Caco-2 (cell line): ENCODE data around the gene CADPS2. TPM values are rescaled to one million over a fixed set of nuclear protein-coding genes. Genes with fewer than 3 reads are reported as not detected.

ENCODE experiments used
- BruUV-seq: library from RNA; stranded (reverse); fragments of 400-500 nt; replicated peaks from 2 replicates; lab custom pipeline; 2021; lab: Mats Ljungman, UMichigan
- CTCF ChIA-PET: fragments of 300-600 bp; sonication (Branson Sonifier 250); formaldehyde crosslinking; loops from one replicate; lab custom pipeline; 2022; ENCODE audit warnings: antibody characterized with exemption; lab: Charles Lee
- POLR2A ChIA-PET: fragments of 300-600 bp; sonication (Branson Sonifier 250); formaldehyde crosslinking; loops from one replicate; lab custom pipeline; 2022; ENCODE audit warnings: antibody characterized with exemption; lab: Charles Lee
- DNase-seq, 2 experiments: peaks; one replicate each; pipeline versions ENCODE4 v3.0.0 to v3.0.0-alpha.2; 2020 to 2022
- H3K27me3 ChIP-seq: replicated peaks from 2 replicates; pipeline ENCODE4 v1.6.0; 2011; ENCODE audit warnings: low read length; ENCODE audit not compliant: control insufficient read depth, insufficient read depth
- H3K36me3 ChIP-seq: 2 replicates; pipeline ENCODE4 v1.5.1; 2011; ENCODE audit warnings: low read length; ENCODE audit not compliant: control insufficient read depth, insufficient read depth
- H3K4me1 ChIP-seq: fragments of 250-450 bp; sonication (Bioruptor Pico); 2 replicates; pipeline ENCODE4 v1.5.1; 2020; ENCODE audit warnings: mild to moderate bottlenecking
- H3K4me3 ChIP-seq: 2 replicates; pipeline ENCODE4 v1.5.1; 2011; ENCODE audit warnings: low read depth, mild to moderate bottlenecking, control low read depth, low read length
- H3K9me3 ChIP-seq: fragments of 250-450 bp; sonication (Bioruptor Pico); 2 replicates; pipeline ENCODE4 v1.5.1; 2020; ENCODE audit warnings: mild to moderate bottlenecking, moderate library complexity
- H3K27ac Mint-ChIP-seq: one replicate; pipeline ENCODE4 v1.8.0; 2022; ENCODE audit warnings: mixed read lengths; ENCODE audit not compliant: unreplicated experiment
- H3K27me3 Mint-ChIP-seq: one replicate; pipeline ENCODE4 v1.8.0; 2022; ENCODE audit warnings: mixed read lengths; ENCODE audit not compliant: insufficient read depth, unreplicated experiment
- H3K36me3 Mint-ChIP-seq: one replicate; pipeline ENCODE4 v1.8.0; 2022; ENCODE audit warnings: mild to moderate bottlenecking, mixed read lengths; ENCODE audit not compliant: insufficient read depth, unreplicated experiment
- H3K4me1 Mint-ChIP-seq: one replicate; pipeline ENCODE4 v1.8.0; 2022; ENCODE audit warnings: low read depth, mixed read lengths; ENCODE audit not compliant: unreplicated experiment
- H3K4me3 Mint-ChIP-seq: one replicate; pipeline ENCODE4 v1.8.0; 2022; ENCODE audit warnings: mild to moderate bottlenecking, moderate library complexity, mixed read lengths; ENCODE audit not compliant: unreplicated experiment
- H3K9me3 Mint-ChIP-seq: one replicate; pipeline ENCODE4 v1.8.0; 2022; ENCODE audit warnings: mixed read lengths; ENCODE audit not compliant: unreplicated experiment
- intact Hi-C: fragments of 100-400 bp; cut with micrococcal nuclease; formaldehyde crosslinking; loops from one replicate; pipeline ENCODE4 v1.10.0; 2022; ENCODE audit not compliant: unreplicated experiment
- total RNA-seq: library from RNA; stranded (reverse); gene quantifications from 2 replicates; pipeline ENCODE4 v1.2.3, GENCODE V29; 2022
- TF ChIP-seq, protein P1 (sequence below), 2 experiments: fragments of 200-600 bp in 1 of 2; IDR thresholded peaks; 1 replicate in 1 of 2; 2 replicates in 1 of 2; pipeline versions ENCODE4 v1.5.1 to v1.8.0; 2011 to 2022; ENCODE audit warnings: antibody characterized with exemption in 1 of 2, control low read depth in 1 of 2, inconsistent platforms in 1 of 2, low read depth in 1 of 2, low read length in 1 of 2, mild to moderate bottlenecking in 1 of 2, moderate library complexity in 1 of 2; ENCODE audit not compliant: insufficient read depth in 1 of 2, severe bottlenecking in 1 of 2, unreplicated experiment in 1 of 2

CADPS2 gene
- total RNA-seq, 1 experiment from 2014 or later: 2.7 TPM

DNA sequence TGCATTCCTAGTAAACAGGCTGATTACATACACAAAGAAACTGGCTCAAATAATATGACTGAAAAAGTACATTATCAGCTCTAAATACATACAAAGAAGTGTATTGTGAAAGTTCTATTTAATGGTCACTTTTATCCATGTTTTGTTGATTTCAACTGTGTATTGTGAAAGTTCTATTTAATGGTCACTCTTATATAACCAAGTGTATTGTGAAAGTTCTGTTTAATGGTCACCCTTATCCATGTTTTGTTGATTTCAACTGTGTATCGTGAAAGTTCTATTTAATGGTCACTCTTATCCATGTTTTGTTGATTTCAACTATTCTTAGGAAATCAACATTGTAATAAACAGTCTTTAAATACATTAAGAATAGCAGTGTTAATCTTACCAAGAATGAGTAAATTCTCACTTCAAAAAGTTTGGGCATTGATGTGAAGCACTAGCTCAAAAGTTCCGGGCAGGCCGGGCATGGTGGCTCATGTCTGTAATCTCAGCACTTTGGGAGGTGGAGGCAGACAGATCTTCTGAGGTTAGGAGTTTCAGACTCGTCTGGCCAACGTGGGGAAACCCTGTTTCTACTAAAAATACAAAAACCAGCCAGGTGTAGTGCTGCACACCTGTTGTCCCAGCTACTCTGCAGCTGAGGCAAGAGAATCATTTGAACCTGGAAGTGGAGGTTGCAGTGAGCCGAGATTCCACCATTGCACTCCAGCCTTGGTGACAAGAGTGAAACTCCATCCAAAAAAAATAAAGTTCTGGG, 546.9 kb downstream of the CADPS2 start:
- H3K4me1 Mint-ChIP-seq: no peaks in the 10 kb centered on the region

DNA sequence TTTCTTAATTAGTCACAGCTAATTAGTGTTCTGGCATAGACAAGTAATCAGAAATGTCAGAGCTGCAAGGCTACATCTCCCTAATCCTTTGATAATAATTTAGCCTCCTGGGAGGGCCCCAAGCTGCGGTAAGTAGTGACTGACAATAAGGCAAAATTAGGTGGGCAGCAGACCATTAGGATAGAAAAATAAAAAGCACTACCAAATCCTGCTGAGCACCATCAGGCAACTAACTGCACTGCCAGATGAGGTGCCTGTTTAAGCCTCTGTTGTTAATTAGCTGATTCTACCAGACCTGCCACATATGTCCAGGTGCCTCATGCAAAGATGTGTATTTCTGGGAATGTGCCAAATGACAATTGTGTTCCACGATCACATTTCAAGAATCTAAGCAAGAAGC, 549.2 kb downstream of the CADPS2 start:
- Histone ChIP-seq H3K9me3 (no peaks in the 10 kb centered on the region), H3K36me3 (no peaks in the 10 kb centered on the region), H3K4me3 (no peak overlapping the region), H3K4me1 (no peaks in the 10 kb centered on the region), H3K27me3 (no peaks in the 10 kb centered on the region)
- no TSS peak for BruUV-seq
- Mint-ChIP-seq H3K4me1 (no peaks in the 10 kb centered on the region), H3K27ac (no peak overlapping the region), H3K4me3 (no peak overlapping the region), H3K27me3 (no peaks in the 10 kb centered on the region), H3K9me3 (no peaks in the 10 kb centered on the region), H3K36me3 (no peaks in the 10 kb centered on the region)
- POLR2A ChIA-PET: no interaction called here
- intact Hi-C loops: no loop called here
- no peak for DNase-seq
- TF ChIP-seq, protein P1, sequence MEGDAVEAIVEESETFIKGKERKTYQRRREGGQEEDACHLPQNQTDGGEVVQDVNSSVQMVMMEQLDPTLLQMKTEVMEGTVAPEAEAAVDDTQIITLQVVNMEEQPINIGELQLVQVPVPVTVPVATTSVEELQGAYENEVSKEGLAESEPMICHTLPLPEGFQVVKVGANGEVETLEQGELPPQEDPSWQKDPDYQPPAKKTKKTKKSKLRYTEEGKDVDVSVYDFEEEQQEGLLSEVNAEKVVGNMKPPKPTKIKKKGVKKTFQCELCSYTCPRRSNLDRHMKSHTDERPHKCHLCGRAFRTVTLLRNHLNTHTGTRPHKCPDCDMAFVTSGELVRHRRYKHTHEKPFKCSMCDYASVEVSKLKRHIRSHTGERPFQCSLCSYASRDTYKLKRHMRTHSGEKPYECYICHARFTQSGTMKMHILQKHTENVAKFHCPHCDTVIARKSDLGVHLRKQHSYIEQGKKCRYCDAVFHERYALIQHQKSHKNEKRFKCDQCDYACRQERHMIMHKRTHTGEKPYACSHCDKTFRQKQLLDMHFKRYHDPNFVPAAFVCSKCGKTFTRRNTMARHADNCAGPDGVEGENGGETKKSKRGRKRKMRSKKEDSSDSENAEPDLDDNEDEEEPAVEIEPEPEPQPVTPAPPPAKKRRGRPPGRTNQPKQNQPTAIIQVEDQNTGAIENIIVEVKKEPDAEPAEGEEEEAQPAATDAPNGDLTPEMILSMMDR (IDR thresholded peaks at IDR 0.05; ENCODE audit: insufficient read depth in 1 of 2, low read depth in 1 of 2, low read length in 1 of 2, severe bottlenecking in 1 of 2, unreplicated experiment in 1 of 2): no peak
- CTCF ChIA-PET: no interaction called here

More for the DNA sequence above, 546.9 kb downstream of the CADPS2 start:
- no peaks in the 10 kb centered on the region for H3K27me3 ChIP-seq
- Mint-ChIP-seq H3K9me3 (no peaks in the 10 kb centered on the region), H3K4me3 (no peak overlapping the region), H3K36me3 (no peaks in the 10 kb centered on the region), H3K27ac (no peak overlapping the region), H3K27me3 (no peaks in the 10 kb centered on the region)
- DNase-seq: no peak
- intact Hi-C loops: no loop called here
- no peak overlapping the region for H3K4me3 ChIP-seq
- no peaks in the 10 kb centered on the region for H3K36me3 ChIP-seq
- TF ChIP-seq, protein P1 (IDR thresholded peaks at IDR 0.05; ENCODE audit: insufficient read depth in 1 of 2, low read depth in 1 of 2, low read length in 1 of 2, severe bottlenecking in 1 of 2, unreplicated experiment in 1 of 2): no peak
- ChIA-PET CTCF (interaction anchor here (0.6 kb wide), 1 partner anchor 234 kb away, joined by 3 read pairs; no protein-coding TSS in a partner anchor), POLR2A (no interaction called here)
- BruUV-seq: no TSS peak
- no peaks in the 10 kb centered on the region for H3K4me1 ChIP-seq
- no peaks in the 10 kb centered on the region for H3K9me3 ChIP-seq

DNA sequence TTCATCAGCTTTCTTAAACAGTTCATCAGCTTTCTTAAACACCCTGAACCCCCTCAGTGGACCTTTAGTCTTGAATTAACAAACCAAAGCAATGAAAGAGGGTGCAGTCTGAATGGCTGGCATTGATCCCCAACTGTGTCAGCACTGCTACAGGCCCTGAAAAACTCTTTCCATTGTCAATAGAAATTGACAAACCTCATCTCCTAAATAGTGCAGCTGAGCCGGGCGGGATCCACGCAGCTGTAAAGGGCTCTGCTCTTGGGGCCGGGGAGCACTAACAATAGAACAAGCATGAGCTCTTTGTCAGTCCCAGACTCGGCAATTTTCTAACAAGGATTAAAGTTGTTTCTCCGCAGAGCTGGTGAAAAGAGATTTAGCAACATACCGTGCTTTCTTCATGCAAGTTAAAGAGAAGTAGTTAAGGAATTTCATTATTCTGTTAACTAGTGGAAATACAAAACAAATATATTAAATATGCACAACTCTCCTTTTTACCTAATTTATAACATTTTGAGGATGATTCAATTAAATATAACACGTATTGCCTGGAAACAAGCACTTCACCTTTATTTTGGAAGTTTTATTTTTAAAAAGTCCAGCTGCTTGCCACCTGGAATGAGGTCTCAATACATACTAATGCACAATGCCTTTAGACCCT, 557.0 kb downstream of the CADPS2 start:
- Mint-ChIP-seq H3K27me3 (peaks cover 4% of the 10 kb centered on the region), H3K27ac (no peak overlapping the region), H3K4me3 (no peak overlapping the region), H3K9me3 (no peaks in the 10 kb centered on the region), H3K36me3 (no peaks in the 10 kb centered on the region), H3K4me1 (no peaks in the 10 kb centered on the region)
- POLR2A ChIA-PET: no interaction called here
- Histone ChIP-seq H3K36me3 (no peaks in the 10 kb centered on the region), H3K4me3 (no peak overlapping the region), H3K9me3 (no peaks in the 10 kb centered on the region), H3K27me3 (no peaks in the 10 kb centered on the region), H3K4me1 (no peaks in the 10 kb centered on the region)
- no TSS peak for BruUV-seq
- DNase-seq: no peak
- TF ChIP-seq, protein P1 (IDR thresholded peaks at IDR 0.05; ENCODE audit: insufficient read depth in 1 of 2, low read depth in 1 of 2, low read length in 1 of 2, severe bottlenecking in 1 of 2, unreplicated experiment in 1 of 2): no peak
- CTCF ChIA-PET: no interaction called here
- intact Hi-C loops: no loop called here
